Superior temporal gyrus (tissue), 1 donor: ENCODE results near the gene GNA15.
"Not testable (repeated sequence)": the region's sequence is repeated elsewhere in the genome, so short reads cannot be mapped to it uniquely, and the experiment has no call there.

Source experiments
- DNase-seq: peaks from one replicate; pipeline ENCODE4 v3.0.0-alpha.2; 2016; ENCODE audit errors: extremely low spot score

The GNA15 gene, protein sequence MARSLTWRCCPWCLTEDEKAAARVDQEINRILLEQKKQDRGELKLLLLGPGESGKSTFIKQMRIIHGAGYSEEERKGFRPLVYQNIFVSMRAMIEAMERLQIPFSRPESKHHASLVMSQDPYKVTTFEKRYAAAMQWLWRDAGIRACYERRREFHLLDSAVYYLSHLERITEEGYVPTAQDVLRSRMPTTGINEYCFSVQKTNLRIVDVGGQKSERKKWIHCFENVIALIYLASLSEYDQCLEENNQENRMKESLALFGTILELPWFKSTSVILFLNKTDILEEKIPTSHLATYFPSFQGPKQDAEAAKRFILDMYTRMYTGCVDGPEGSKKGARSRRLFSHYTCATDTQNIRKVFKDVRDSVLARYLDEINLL

DNA sequence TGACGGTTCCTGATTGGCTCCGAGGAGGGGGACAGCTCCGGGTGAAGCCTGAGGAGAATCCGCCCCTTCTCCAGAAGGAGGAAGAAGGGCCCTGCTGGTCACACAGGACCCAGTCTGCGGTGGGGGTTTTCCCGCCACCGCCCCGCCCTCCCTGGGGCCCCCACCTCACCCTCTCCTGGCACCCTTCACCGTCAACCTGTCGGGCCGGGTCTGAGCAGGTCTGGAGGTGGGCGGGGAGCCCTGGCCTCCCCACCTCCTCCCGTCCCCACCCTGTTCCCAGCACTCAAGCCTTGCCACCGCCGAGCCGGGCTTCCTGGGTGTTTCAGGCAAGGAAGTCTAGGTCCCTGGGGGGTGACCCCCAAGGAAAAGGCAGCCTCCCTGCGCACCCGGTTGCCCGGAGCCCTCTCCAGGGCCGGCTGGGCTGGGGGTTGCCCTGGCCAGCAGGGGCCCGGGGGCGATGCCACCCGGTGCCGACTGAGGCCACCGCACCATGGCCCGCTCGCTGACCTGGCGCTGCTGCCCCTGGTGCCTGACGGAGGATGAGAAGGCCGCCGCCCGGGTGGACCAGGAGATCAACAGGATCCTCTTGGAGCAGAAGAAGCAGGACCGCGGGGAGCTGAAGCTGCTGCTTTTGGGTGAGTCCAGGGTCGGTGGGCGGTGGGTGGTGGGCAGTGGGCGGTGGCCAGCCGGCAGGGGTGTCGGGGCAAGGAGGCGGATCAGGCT is at the start of gene GNA15:
Gene GNA15 (plus strand): TSS at position 73 of the 723 bp plus-strand sequence. CDS start 418 bp downstream, at position 491.
- DNase-seq: no peak

DNA sequence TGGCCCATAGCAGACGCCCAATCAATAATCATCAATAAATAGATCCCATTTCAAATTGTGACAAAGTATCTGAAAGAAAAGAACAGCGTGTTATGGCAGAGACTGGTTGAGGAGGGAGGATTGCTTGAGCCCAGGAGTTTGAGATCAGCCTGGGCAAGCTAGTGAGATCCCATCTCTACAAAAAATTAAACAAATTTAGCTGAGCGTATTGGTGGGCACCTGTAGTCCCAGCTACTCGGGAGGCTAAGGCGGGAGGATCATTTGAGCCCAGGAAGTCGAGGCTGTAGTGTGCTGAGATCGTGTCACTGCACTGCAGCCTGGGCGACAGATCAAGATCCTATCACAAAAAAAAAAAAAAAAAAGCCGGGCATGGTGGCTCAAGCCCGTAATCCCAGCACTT is 48.1 kb upstream of the GNA15 start:
- DNase-seq: no peak

GRCh38 chr19:3089299-3089855 is 46.5 kb upstream of the GNA15 start:
- DNase-seq: not testable (repeated sequence)

DNA sequence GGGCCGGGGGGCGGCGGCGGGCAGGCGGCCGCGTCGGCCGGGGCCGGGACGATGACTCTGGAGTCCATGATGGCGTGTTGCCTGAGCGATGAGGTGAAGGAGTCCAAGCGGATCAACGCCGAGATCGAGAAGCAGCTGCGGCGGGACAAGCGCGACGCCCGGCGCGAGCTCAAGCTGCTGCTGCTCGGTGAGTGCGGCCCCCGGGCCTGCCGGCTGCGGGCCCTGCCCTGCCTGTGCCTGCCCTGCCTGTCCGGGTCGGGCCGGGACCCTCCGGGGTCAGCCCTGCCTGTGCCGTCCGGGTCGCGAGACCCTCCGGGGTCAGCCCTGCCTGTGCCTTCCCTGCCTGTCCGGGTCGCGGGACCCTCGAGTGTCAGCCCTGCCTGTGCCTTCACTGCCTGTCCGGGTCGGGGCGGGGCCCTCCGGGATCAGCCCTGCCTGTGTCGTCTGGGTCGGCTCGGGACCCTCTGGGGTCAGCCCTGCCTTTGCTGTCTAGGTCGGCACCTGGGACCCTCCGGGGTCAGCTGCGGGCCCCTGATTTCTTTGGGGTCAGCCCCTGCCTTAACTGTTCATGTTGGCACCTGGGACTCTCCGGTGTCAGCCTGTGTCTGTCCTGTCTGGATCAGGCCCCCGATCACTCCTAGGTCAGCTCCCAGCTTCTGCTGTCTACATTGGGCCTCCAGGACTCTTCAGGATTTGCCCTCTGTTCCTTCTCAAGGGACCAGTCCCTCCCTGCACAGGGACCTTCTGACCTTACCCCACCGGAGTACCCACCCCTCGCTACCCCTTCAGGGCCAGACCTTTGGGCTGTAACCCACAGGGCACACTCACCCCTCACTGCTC is 41.0 kb upstream of the GNA15 start:
- DNase-seq: no peak

GRCh38 chr19:3095441-3096191 is 40.2 kb upstream of the GNA15 start:
- no peak for DNase-seq

- no peak for DNase-seq
Observed at GRCh38 chr19:3096267-3096901, 39.4 kb upstream of the GNA15 start.

DNA sequence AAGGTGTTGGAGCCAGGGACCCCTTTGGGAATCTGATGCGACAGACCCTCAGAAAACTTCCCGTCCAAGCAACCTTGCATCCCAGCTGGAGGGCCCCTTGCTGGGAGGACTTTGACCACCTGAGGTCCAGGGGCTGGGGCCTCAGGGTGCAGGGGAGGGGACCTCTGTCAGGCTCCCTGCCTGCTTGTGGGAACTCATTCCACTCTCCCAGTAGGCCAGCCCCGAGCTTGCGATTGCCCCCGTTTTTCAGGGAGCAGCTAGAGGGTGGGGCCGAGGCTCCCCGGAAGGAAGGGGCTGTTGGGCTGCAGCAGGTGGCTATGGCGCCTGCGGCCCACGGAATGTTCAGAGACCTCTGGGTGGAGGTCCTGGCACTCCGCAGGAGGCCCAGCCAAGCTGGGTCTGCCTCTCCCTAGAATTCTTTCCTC is 38.9 kb upstream of the GNA15 start:
- DNase-seq: no peak

DNA sequence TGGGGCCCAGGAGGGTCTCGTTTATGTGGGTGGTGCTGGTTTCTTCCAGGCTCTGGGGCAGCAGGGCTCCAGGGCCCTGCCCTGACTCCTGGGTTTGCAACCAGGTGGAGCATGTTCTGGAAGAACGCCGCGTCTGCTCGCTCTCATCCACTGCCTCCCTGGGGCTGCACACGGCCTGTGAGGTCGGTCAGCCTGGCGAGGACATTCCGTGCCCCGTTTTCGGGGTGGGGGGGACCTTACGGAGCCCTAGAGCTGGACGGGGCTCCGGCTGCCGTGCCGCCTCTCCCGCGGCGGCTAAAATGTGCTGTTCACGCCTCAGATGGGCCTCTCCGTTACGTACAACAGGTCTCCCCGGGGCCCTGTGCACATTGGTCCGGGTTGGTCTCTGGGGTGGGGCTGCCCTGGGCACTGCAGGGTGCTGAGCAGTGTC is 38.4 kb upstream of the GNA15 start:
- DNase-seq: no peak

DNA sequence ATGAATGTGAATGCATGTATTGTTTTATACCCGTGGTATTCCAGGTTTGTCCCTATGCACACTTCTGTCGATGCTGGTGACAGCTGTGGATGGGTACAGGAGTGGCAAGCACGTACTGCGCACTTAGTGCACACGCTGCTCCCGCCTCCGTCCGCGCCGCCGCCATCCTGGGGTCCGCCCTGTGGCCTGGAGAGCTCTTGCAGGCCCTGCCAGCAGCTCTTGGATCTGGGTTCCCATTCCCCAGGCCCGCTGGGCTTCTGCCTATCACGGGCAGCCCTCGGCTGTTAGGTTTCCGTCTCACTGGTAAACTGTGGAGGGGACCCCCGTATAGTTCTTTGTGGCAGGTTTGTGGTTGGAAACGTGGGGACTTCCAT is 37.7 kb upstream of the GNA15 start:
- DNase-seq: no peak

DNA sequence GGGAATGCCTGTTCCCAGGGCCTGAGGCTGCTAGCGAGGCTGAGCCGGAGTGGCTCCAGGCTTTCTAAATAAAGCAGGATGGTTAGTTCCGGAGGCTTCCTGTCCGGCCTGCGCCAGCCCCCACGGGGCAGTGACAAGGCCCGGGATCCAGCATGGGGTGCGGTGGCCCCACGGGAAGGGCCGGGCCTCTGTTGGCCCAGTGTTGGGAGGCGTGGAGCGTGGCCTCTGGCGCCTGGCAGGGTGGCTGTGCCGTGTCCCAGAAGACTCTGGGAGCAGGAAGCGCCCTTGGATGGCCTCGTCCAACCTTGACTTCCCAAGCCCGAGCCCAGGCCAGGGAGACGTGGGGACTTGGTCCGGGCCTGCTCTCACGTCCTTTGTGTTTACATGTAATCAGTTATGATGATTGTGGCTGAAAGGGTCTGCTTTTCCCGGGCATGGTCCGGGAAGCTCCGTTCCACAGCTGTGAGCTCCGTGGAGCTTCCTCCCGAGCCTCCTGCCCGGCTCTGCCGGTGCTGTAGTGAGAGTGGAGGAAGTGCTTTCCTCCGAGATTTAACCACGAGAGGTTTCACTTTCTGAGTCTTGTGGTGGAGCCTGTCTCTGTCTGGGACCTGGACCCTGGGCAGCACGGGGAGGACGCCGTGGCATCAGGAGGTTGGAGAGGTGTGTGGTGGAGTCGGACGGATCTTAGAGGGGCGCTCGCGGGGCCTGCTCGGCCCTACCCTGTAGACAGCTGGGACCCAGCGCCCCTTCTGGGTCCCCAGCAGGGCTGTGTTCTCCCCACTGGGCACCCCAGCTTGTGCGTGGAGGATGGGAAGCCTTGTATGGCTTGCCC is 37.1 kb upstream of the GNA15 start:
- no peak for DNase-seq

- no peak for DNase-seq
Observed at GRCh38 chr19:3099347-3100145, 36.3 kb upstream of the GNA15 start.

DNA sequence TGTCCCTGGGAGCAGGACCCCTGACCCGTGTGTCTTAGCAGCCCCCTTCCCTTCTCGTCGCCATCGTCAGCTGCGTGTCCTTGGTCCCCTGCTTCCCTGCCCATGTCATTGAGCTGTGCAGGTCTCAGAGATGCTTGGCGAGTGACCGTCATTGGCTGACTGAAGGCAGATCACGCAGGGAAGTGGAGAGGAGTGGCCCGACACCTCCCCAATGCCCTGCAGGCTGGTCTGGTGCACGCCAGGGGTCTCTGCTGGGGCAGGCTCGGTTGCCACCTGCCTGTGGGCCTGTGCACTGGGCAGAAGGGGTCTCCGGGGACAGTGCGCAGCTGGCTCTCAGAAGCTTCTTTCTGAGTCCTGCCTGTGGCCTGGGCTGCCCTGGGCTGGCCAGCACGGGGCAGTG is 35.5 kb upstream of the GNA15 start:
- DNase-seq: no peak

GRCh38 chr19:3100747-3101730 is 34.8 kb upstream of the GNA15 start:
- DNase-seq: no peak

- no peak for DNase-seq
Observed at GRCh38 chr19:3102239-3103140, 33.3 kb upstream of the GNA15 start.

- no peak for DNase-seq
Observed at GRCh38 chr19:3104708-3104983, 31.2 kb upstream of the GNA15 start.

GRCh38 chr19:3105641-3106508 is 30.0 kb upstream of the GNA15 start:
- DNase-seq: no peak
